Measurements from ENCODE around the gene BRF1.

The BRF1 gene

DNA sequence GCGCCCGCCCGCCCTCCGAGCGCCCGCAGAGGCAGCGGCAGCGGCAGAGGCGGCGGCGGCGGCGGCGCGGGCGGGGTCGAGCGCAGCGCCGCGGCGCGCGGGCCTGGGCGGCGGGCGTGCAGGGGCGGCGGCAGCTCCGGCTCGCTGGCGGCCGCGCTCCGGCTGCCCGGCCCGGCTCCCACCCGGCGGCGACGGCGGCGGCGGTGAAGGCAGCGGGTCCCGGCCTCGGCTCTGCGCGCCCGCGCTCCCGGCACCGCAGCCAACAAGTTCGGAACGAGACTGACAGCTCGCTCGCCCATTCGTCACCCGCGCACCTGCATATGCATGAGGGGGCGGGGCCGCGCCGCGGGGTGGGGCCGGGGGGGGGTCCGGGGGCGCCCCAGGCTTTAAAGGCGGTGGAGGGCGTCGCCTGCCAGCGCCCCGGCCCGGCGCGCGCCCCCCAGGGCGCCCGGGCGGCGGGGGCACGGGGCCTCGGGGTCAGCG, 132.3 kb downstream of the BRF1 start, which contains the start of gene JAG2:
Gene JAG2, minus strand, starts transcription at position 281 of the 483 bp plus-strand sequence. CDS start 356 bp downstream, outside the sequence.
- DNase-seq, result peak; percentile 73

DNA sequence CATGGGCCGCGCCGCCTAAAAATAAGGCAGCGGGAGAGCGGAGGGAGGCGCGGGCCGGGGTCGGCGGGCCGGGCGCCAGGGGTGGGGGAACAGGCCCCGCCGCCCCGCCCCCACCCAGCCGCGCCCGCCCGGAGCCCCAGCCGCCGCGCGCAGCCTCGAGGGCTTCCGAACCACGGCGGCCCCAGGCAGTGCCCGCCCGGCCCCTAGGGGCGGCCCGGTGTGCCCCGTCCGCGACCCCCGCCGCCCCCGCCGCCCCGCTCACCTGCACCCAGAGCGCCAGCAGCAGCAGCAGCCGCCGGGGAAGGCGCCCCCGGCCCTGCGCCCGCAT, 132.7 kb downstream of the BRF1 start:
- DNase-seq, result no peak

GRCh38 chr14:105167303-105168092, 133.3 kb downstream of the BRF1 start:
- peak; percentile 17 for DNase-seq

- DNase-seq, result no peak
Measured at GRCh38 chr14:105166571-105167302, 134.1 kb downstream of the BRF1 start.

DNA sequence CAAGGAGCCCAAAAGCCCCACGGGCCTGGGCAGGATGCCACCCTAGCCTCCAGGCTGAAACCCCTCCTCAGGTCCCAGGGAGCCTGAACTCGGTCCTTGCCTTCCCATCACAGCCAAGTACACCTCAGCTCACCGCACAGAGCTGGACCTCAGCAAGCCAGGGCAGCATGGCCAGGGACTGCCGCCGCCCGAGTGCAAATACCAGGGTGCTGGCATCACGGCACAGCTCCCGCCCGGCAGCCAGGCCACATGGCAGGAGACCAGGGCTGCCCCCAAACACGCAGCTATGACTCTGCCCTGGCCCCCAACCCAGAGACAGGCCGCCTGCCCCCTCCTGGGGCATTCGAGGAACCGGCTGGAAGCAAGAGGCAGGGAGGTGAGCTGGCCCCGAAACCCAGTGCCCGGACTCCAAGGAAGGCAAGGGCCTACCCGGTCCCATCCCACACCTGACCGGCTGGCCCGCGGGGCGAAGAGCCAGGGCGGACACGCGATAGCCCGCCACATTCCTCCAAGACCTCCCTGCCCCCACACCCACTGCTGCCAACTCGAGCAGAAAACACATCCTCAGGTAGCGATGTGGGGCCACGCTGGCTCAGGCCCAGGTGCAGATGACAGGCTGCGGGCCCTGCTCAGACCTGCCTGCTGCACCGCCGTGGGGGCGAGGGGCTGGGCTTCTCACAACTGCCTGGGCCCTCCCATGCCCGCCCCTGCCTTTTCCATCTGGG, 134.9 kb downstream of the BRF1 start:
- DNase-seq, result no peak

GRCh38 chr14:105165134-105165704, 135.6 kb downstream of the BRF1 start:
- DNase-seq, result no peak

- no peak for DNase-seq
Measured at GRCh38 chr14:105163040-105163742, 137.6 kb downstream of the BRF1 start.

GRCh38 chr14:105162669-105162979, 138.2 kb downstream of the BRF1 start:
- DNase-seq, result no peak

DNA sequence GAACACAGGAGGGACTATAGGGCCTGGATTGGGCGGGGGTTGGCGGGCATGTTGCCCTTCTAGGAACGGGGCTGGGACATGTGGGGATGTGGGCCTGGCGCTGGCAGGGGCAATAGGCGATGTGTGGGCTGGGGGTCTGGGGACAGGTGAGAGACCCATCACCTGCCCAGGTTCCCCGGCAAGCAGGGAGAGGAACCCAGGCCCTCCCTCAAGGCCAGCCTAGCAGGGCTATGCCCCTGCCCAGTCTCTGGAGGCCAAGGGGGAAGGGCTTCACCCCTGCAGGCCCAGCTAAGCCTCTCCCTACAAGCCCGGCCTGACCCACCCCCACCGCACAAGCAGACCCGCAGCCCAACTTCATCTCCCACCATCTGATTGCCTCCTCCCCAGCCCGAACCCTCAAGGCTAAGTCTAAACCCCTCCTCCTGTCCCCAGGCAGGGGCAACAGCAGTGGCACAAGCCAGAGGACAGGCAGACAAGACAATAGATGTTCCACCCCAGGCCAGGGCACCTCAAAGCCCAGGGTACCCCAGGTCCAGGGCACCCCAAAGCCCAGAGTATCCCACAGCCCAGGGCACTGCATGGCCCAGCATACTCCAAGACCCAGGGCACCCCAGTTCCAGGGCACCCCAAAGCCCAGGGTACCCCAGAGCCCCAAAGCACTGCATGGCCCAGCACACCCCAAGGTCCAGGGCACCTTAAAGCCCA, 138.7 kb downstream of the BRF1 start:
- DNase-seq, result no peak

DNA sequence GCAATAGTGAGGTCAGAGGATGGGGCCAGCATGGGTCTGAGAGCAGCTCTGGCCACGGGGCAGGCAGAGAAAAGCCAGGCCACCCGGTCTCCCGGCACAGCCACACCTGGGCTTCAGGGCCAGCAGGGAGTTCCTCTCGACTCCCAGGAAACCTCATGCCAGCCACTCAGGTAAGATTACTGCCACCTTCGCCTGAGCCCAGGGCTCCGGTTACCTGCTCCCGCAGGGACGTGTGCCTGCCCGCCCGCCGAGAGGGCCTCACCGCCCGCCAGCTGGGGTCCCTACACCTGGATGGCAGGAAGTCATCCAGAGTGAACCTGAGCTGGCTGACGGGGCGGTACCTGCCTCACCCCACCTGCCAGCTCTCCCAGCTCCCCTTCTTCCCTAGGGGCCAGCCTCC, 139.5 kb downstream of the BRF1 start:
- DNase-seq, result no peak

DNA sequence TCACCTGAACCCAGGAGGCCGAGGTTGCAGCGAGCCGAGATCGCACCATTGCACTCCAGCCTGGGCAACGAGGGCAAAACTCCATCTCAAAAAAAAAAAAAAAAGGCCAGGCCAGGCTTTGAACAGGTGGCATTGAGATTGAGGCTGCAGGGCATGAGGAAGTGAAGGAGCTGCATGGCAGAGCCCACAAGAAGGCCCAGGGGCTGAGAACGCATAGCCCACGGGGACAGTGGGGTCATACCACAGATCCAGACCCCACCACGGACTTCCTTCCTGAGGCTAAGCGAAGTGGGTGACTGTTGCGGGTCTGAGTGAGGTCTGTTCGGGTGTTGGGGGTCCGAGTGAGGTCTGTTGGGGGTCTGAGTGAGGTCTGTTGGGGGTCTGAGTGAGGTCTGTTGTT, 140.0 kb downstream of the BRF1 start:
- DNase-seq, result no peak

DNA sequence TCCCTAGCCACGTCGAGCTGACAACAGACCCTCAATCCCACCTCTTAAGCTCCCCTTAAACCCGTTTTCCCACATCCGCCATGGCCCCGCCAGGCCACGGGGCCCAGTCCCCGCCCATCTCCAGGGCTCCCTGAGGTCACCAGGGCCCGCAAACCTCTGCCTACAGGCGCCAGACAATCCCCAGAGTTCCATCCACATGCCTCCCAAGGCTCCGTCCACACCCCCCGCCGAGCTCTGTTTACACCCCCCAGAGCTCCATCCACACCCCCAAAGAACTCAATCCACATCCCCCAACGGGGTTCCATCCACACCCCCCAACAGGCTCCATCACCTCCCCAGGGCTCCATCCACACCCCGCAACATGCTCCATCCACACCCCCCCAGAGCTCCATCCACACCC, 141.5 kb downstream of the BRF1 start:
- DNase-seq, result no peak
